ENCODE measurements around the gene KNTC1. TPM values are rescaled to one million over a fixed set of nuclear protein-coding genes. Genes with fewer than 3 reads are reported as not detected.
"Not testable (repeated sequence)": the region's sequence is repeated elsewhere in the genome, so short reads cannot be mapped to it uniquely, and the experiment has no call there.

The KNTC1 gene
- total RNA-seq, 3 donors from 2014 or later: 15.5 to 36.0 (median 18.0) TPM

DNA sequence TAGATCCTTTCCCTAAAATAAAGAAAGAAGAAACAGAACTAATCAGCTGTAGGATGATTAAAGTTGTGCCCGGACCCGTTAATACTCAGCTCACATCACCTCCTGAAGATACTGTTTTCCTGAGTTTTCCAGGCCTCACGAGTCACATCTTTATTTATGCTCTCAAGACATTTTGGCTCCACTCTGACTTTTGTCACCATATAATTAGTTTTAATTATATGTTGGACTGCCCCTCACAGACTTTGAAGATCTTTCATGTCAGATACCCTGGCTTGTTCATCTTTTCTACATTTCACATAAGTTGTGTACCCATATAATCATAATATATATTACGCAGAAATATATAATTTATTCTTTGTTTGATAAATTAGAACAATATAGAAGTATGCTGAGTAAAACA is 88.7 kb downstream of the KNTC1 start:
- Histone ChIP-seq H3K4me3 (no peak overlapping the region), H3K4me1 (no peaks in the 10 kb centered on the region), H3K27ac (no peak overlapping the region), H3K36me3 (peaks cover 4% of the 10 kb centered on the region), H3K9me3 (no peaks in the 10 kb centered on the region), H3K27me3 (no peaks in the 10 kb centered on the region)
- intact Hi-C loops (cut with DNase I; ENCODE audit: low total_unique reads): no loop called here
- DNase-seq (ENCODE audit: low spot score in 2 of 2): no peak
- no peak for TF ChIP-seq POLR2A (IDR thresholded peaks at IDR 0.05)
- TF ChIP-seq POLR2AphosphoS5 (IDR thresholded peaks at IDR 0.05): no peak
- TF ChIP-seq, protein P1, sequence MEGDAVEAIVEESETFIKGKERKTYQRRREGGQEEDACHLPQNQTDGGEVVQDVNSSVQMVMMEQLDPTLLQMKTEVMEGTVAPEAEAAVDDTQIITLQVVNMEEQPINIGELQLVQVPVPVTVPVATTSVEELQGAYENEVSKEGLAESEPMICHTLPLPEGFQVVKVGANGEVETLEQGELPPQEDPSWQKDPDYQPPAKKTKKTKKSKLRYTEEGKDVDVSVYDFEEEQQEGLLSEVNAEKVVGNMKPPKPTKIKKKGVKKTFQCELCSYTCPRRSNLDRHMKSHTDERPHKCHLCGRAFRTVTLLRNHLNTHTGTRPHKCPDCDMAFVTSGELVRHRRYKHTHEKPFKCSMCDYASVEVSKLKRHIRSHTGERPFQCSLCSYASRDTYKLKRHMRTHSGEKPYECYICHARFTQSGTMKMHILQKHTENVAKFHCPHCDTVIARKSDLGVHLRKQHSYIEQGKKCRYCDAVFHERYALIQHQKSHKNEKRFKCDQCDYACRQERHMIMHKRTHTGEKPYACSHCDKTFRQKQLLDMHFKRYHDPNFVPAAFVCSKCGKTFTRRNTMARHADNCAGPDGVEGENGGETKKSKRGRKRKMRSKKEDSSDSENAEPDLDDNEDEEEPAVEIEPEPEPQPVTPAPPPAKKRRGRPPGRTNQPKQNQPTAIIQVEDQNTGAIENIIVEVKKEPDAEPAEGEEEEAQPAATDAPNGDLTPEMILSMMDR (IDR thresholded peaks at IDR 0.05): no peak

DNA sequence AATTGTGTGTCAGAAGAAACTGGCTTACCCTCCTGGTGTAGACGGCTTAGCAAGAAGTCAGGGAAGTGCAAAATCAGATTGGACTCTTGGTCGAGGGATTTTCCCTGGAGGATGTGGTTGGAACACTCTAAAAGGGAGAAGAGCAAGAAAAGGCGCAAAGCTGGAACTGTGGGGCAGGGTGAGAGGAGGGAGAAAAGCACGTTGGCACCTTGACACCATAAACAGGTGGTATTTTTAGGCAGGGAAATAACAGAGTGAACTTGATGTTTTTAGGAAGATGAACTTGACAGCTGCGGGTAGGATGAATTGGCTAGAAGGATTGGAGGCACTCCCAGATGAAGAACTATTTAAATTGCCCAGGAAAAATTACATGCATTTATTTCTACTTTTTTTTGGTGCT is 108.4 kb downstream of the KNTC1 start:
- DNase-seq (ENCODE audit: low spot score in 2 of 2): no peak
- intact Hi-C loops (cut with DNase I; ENCODE audit: low total_unique reads): no loop called here
- no peak overlapping the region for H3K27ac ChIP-seq
- H3K27me3 ChIP-seq: no peaks in the 10 kb centered on the region
- H3K9me3 ChIP-seq: no peaks in the 10 kb centered on the region
- TF ChIP-seq, protein P1 (IDR thresholded peaks at IDR 0.05): no peak
- H3K36me3 ChIP-seq: no peaks in the 10 kb centered on the region
- no peaks in the 10 kb centered on the region for H3K4me1 ChIP-seq
- H3K4me3 ChIP-seq: no peak overlapping the region

- H3K36me3 ChIP-seq: no peaks in the 10 kb centered on the region
- no peak for TF ChIP-seq POLR2A (IDR thresholded peaks at IDR 0.05)
- TF ChIP-seq, protein P1 (IDR thresholded peaks at IDR 0.05): no peak
- TF ChIP-seq POLR2AphosphoS5 (IDR thresholded peaks at IDR 0.05): no peak
- H3K9me3 ChIP-seq: no peaks in the 10 kb centered on the region
- no peak overlapping the region for H3K27ac ChIP-seq
- intact Hi-C loops (cut with DNase I; ENCODE audit: low total_unique reads): loop anchor here (10.0 kb wide), 1 partner anchor 91 kb away; the partner anchor contains the start of gene HCAR1
- no peak for DNase-seq (ENCODE audit: low spot score in 2 of 2)
- H3K4me3 ChIP-seq: no peak overlapping the region
- H3K27me3 ChIP-seq: no peaks in the 10 kb centered on the region
- no peaks in the 10 kb centered on the region for H3K4me1 ChIP-seq
Measured at GRCh38 chr12:122643207-122643805, 116.3 kb downstream of the KNTC1 start.

DNA sequence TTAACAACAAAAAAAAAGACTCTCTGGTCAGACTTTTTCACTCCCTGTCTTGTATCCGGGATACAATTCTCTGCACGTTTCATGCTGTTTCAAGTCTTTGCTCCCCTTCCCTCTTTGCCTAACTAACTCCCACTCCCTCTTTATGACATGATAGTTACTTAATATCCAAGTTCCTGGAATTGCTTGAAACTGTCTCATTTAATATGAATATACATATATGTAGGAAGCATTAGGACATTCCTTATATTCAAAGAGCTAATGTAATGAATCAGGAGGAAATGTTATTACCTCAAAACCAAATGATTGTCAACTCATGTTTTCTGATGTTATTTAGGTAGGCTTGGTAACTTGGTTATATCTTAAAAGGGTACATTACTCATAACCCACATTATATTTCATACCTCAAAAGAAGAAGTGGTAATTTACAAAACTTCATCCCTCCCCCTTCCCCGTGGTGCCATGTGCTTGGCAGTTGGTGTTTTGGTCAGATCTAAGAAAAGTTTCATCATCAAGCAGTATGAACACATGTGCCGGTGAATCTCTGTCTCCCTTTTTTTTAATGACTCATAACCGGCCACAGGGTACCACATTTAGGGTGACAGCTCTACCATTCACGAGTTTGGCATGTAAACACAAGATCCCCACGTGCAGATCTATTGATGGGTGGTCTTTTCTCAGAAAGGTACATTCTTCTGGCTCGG is 119.6 kb downstream of the KNTC1 start:
- Histone ChIP-seq H3K36me3 (no peaks in the 10 kb centered on the region), H3K4me1 (no peaks in the 10 kb centered on the region), H3K9me3 (no peaks in the 10 kb centered on the region), H3K27me3 (no peaks in the 10 kb centered on the region), H3K27ac (no peak overlapping the region), H3K4me3 (no peak overlapping the region)
- TF ChIP-seq POLR2A (IDR thresholded peaks at IDR 0.05): no peak
- TF ChIP-seq, protein P1 (IDR thresholded peaks at IDR 0.05): no peak
- no peak for TF ChIP-seq POLR2AphosphoS5 (IDR thresholded peaks at IDR 0.05)
- intact Hi-C loops (cut with DNase I; ENCODE audit: low total_unique reads): loop anchor here (10.0 kb wide), 1 partner anchor 88 kb away; the partner anchor contains the start of gene HCAR1
- DNase-seq (ENCODE audit: low spot score in 2 of 2): no peak

GRCh38 chr12:122651520-122652224 is 124.6 kb downstream of the KNTC1 start:
- H3K27ac ChIP-seq: no peak overlapping the region
- no peak for TF ChIP-seq POLR2A (IDR thresholded peaks at IDR 0.05)
- TF ChIP-seq, protein P1 (IDR thresholded peaks at IDR 0.05): no peak
- TF ChIP-seq POLR2AphosphoS5 (IDR thresholded peaks at IDR 0.05): no peak
- no peak overlapping the region for H3K4me3 ChIP-seq
- intact Hi-C loops (cut with DNase I; ENCODE audit: low total_unique reads): no loop called here
- no peaks in the 10 kb centered on the region for H3K27me3 ChIP-seq
- DNase-seq (ENCODE audit: low spot score in 2 of 2): peak in 1 of 2 donors; percentile 24
- no peaks in the 10 kb centered on the region for H3K4me1 ChIP-seq
- H3K36me3 ChIP-seq: no peaks in the 10 kb centered on the region
- no peaks in the 10 kb centered on the region for H3K9me3 ChIP-seq

DNA sequence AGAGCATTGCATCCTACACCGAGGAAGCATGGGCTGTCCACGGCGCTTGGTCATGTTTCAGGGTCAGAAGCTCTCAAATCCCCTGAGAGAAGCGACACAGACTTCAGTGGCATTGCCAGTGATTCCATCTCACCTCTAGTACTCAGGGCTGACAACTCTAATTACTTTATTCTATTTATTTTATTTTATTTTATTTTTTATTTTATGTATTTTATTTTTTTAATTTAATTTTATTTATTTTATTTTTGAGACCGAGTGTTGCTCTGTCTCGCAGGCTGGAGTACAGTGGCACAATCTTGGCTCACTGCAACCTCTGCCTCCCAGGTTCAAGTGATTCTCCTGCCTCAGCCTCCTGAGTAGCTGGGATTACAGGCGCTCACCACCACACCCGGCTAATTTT is 126.2 kb downstream of the KNTC1 start:
- intact Hi-C loops (cut with DNase I; ENCODE audit: low total_unique reads); H3K9me3 ChIP-seq; H3K4me1 ChIP-seq; H3K4me3 ChIP-seq; H3K27ac ChIP-seq; H3K36me3 ChIP-seq; H3K27me3 ChIP-seq; DNase-seq (ENCODE audit: low spot score in 2 of 2): not testable (repeated sequence)
